SK-N-DZ (cell line): ENCODE data around the gene SLAMF6. TPM values are rescaled to one million over a fixed set of nuclear protein-coding genes. Genes with fewer than 3 reads are reported as not detected.
"Not testable (repeated sequence)": the region's sequence is repeated elsewhere in the genome, so short reads cannot be mapped to it uniquely, and the experiment has no call there.

Source experiments
- DNase-seq: peaks from one replicate; pipeline ENCODE4 v3.0.0-alpha.2; 2015; ENCODE audit warnings: low spot score
- polyA plus RNA-seq, 2 experiments: library from polyadenylated mRNA; depleted of rRNA; stranded (reverse); fragments of >200 nt; gene quantifications; 2 replicates each; pipeline ENCODE4 v1.2.3, GENCODE V29; 2014

The SLAMF6 gene
- polyA plus RNA-seq (2014; cell fraction: cytosol; rRNA removed): not detected in 2 replicates
- polyA plus RNA-seq (2014; cell fraction: nucleus; rRNA removed): not detected in 2 replicates

GRCh38 chr1:160522622-160523345, at the start of gene SLAMF6:
TSS of gene SLAMF6 (minus strand) at chr1:160523255. CDS start at chr1:160523192, 63 bp downstream.
- DNase-seq: no peak

- DNase-seq: no peak
These were observed 47.8 kb upstream of the SLAMF6 start for GRCh38 chr1:160570840-160571239.

- DNase-seq: no peak
These were observed 46.8 kb upstream of the SLAMF6 start for GRCh38 chr1:160569806-160570205.

GRCh38 chr1:160567858-160568682, 45.0 kb upstream of the SLAMF6 start:
- no peak for DNase-seq

- DNase-seq: no peak
These were observed 44.3 kb upstream of the SLAMF6 start for GRCh38 chr1:160567341-160567740.

- no peak for DNase-seq
These were observed 42.5 kb upstream of the SLAMF6 start for GRCh38 chr1:160565564-160565963.

GRCh38 chr1:160563230-160563629, 40.2 kb upstream of the SLAMF6 start:
- not testable (repeated sequence) for DNase-seq

- DNase-seq: not testable (repeated sequence)
These were observed 39.7 kb upstream of the SLAMF6 start for GRCh38 chr1:160562745-160563144.

GRCh38 chr1:160560806-160561205, 37.8 kb upstream of the SLAMF6 start:
- DNase-seq: no peak

GRCh38 chr1:160560045-160560705, 37.1 kb upstream of the SLAMF6 start:
- no peak for DNase-seq

GRCh38 chr1:160559437-160559836, 36.4 kb upstream of the SLAMF6 start:
- DNase-seq: not testable (repeated sequence)

GRCh38 chr1:160558660-160559380, 35.8 kb upstream of the SLAMF6 start:
- DNase-seq: no peak

GRCh38 chr1:160553778-160554177, 30.7 kb upstream of the SLAMF6 start:
- DNase-seq: no peak

- no peak for DNase-seq
These were observed 29.4 kb upstream of the SLAMF6 start for GRCh38 chr1:160552425-160552824.

GRCh38 chr1:160550572-160551034, 27.5 kb upstream of the SLAMF6 start:
- DNase-seq: no peak

- no peak for DNase-seq
These were observed 26.6 kb upstream of the SLAMF6 start for GRCh38 chr1:160549665-160550006.

- no peak for DNase-seq
These were observed 26.1 kb upstream of the SLAMF6 start for GRCh38 chr1:160548960-160549664.

GRCh38 chr1:160548183-160548582, 25.1 kb upstream of the SLAMF6 start:
- DNase-seq: no peak

- no peak for DNase-seq
These were observed 24.4 kb upstream of the SLAMF6 start for GRCh38 chr1:160547422-160547821.

GRCh38 chr1:160546942-160547341, 23.9 kb upstream of the SLAMF6 start:
- DNase-seq: no peak

GRCh38 chr1:160544647-160545046, 21.6 kb upstream of the SLAMF6 start:
- no peak for DNase-seq
